Limb (tissue), 2 donors: ENCODE results near the gene OR1L4.

Experiments
- DNase-seq, 2 donors: peaks; one replicate each; pipeline ENCODE4 v3.0.0-alpha.2; 2016; ENCODE audit errors: extremely low spot score in 2 of 2

Gene OR1L4, protein sequence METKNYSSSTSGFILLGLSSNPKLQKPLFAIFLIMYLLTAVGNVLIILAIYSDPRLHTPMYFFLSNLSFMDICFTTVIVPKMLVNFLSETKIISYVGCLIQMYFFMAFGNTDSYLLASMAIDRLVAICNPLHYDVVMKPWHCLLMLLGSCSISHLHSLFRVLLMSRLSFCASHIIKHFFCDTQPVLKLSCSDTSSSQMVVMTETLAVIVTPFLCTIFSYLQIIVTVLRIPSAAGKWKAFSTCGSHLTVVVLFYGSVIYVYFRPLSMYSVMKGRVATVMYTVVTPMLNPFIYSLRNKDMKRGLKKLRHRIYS

DNA sequence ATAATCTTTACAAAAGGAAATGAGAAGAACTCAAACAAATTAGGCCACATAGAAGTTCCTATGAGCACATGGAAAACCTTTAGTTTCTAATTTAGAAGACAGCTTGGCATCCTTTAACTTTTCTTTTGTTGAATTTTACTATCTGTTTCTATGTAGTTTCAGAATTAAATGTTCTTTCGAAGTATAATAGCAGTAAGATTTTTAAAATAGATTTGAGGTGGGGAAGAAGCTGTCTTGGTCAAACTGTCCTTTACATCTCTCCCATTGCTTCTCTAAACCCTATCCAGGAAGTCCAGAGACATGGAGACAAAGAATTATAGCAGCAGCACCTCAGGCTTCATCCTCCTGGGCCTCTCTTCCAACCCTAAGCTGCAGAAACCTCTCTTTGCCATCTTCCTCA, at the start of gene OR1L4:
TSS of gene OR1L4 (plus strand) at position 301 of the 400 bp plus-strand sequence. CDS start at position 301, 0 bp downstream.
- DNase-seq, result no peak

GRCh38 chr9:122684851-122685250, 38.9 kb upstream of the OR1L4 start:
- DNase-seq, result no peak

DNA sequence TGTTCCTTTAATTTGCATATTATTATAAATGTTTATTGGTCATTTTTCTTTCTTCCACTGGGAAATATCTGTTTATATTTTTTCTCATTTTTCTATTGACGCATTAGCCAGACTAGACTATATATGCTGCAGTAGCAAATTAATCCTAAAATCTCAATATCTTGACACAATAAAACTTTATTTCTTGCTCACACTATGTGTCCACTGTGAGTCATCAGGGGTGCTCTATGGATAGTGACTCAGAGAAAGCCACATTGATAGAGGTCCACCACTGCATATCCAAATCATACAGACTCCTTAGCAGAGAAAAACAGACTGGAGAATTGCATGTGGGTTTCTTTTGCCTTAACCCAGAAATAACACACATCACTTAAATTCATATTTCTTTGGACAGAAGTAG, 28.1 kb upstream of the OR1L4 start:
- DNase-seq, result no peak

- no peak for DNase-seq
These were observed 5.8 kb upstream of the OR1L4 start for GRCh38 chr9:122718038-122718437.

DNA sequence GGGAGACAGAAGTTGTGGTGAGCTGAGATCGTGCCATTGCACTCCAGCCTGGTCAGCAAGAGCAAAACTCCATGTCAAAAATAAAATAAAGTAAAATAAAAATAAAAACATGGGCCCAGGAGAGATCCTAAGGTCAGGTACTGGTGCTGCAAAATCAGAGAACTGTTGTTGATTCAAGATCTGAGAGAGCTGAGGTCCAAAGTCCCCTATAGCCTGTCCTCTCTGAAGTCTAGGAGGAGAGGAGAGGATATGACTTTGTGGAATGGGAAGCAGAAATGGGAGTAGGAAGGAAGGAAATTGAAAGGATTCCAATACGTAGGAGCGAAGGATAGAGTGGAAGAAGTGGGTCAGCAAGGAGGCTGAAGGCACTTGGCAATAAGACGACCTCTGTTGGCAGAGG, 4.6 kb upstream of the OR1L4 start:
- DNase-seq, result no peak

GRCh38 chr9:122742003-122742402, 18.2 kb downstream of the OR1L4 start, which contains the start of gene OR1L6:
TSS of gene OR1L6 (plus strand) at chr9:122742303. CDS start at chr9:122749848, 7,545 bp downstream.
- DNase-seq, result no peak

GRCh38 chr9:122754825-122755224, 31.0 kb downstream of the OR1L4 start:
- no peak for DNase-seq

- DNase-seq, result no peak
These were observed 44.0 kb downstream of the OR1L4 start for GRCh38 chr9:122767817-122768216.
